Transverse colon (tissue), 4 donors: Measurements from ENCODE around the gene RABGEF1. TPM values are rescaled to one million over a fixed set of nuclear protein-coding genes. Genes with fewer than 3 reads are reported as not detected.

ENCODE experiments used
- DNase-seq: peaks from one replicate; pipeline ENCODE4 v3.0.0-alpha.2; 2019
- H3K27ac ChIP-seq, 4 donors: fragments of 200-600 bp; sonication (generic); 2 replicates each; pipeline ENCODE4 v1.5.1; 2016 to 2018; ENCODE audit warnings: inconsistent platforms in 4 of 4
- H3K27me3 ChIP-seq: fragments of 200-600 bp; sonication (generic); 2 replicates; pipeline ENCODE4 v1.5.1; 2017; ENCODE audit warnings: inconsistent platforms
- H3K36me3 ChIP-seq, 4 donors: fragments of 200-600 bp; sonication (generic); 2 replicates each; pipeline ENCODE4 v1.5.1; 2017 to 2019; ENCODE audit warnings: inconsistent platforms in 4 of 4
- H3K4me1 ChIP-seq, 4 donors: fragments of 200-600 bp; sonication (generic); 2 replicates each; pipeline ENCODE4 v1.5.1; 2017 to 2020; ENCODE audit warnings: inconsistent platforms in 4 of 4
- H3K4me3 ChIP-seq, 4 donors: fragments of 200-600 bp; sonication (generic); 1 replicate in 1 of 4; 2 replicates in 3 of 4; pipeline versions ENCODE4 v1.5.1 to v1.6.1; 2017 to 2019; ENCODE audit warnings: inconsistent platforms in 4 of 4
- H3K9me3 ChIP-seq, 2 donors: fragments of 200-600 bp; sonication (generic); 2 replicates each; pipeline ENCODE4 v1.5.1; 2017 to 2019; ENCODE audit warnings: inconsistent platforms in 2 of 2
- EP300 ChIP-seq: sonication (generic); formaldehyde crosslinking; IDR thresholded peaks from one replicate; pipeline ENCODE4 v1.6.1; 2017; ENCODE audit warnings: antibody characterized with exemption, low read depth
- POLR2A ChIP-seq: fragments of 450-650 bp; IDR thresholded peaks from one replicate; pipeline ENCODE4 v1.6.1; 2016; ENCODE audit warnings: antibody characterized with exemption, mild to moderate bottlenecking, moderate library complexity
- POLR2AphosphoS5 ChIP-seq, 3 donors: sonication (generic); formaldehyde crosslinking; IDR thresholded peaks; one replicate each; pipeline ENCODE4 v1.6.1; 2016; ENCODE audit warnings: antibody characterized with exemption in 3 of 3
- WGBS, 2 donors: methylation state at CpG; one replicate each; pipeline ENCODE4 v1.1.5; 2018; ENCODE audit warnings: low coverage in 1 of 2; 5-methylcytosine and 5-hydroxymethylcytosine counted together
- in situ Hi-C, 4 donors: fragments of 200-750 bp; cut with MboI; loops; one replicate each; pipeline versions ENCODE4 v1.15.0 to v1.15.1; 2017; ENCODE audit warnings: low sequenced_read_pairs in 3 of 4, low pct_ligation_motif_present in 1 of 4, low pct_unique_long_range_greater_than_20kb in 1 of 4
- intact Hi-C: fragments of 100-400 bp; cut with DNase I; formaldehyde crosslinking; loops from one replicate; pipeline ENCODE4 v1.15.1; 2023; ENCODE audit warnings: low total_unique reads
- small RNA-seq, 4 donors: library from RNA; depleted of rRNA; stranded (forward); fragments of <200 nt; gene quantifications; one replicate each; pipeline ENCODE3, GENCODE V24; 2016
- total RNA-seq, 4 donors: library from RNA; depleted of rRNA; stranded (reverse); fragments of >200 nt; gene quantifications; one replicate each; pipeline ENCODE4 v1.1.0, GENCODE V29; 2016
- TF ChIP-seq, protein P1 (sequence below), 5 experiments: fragments of 200-600 bp in 3 of 5; fragments of 450-650 bp in 2 of 5; sonication (generic) in 3 of 5; IDR thresholded peaks; 1 replicate in 2 of 5; 2 replicates in 3 of 5; pipeline ENCODE4 v1.5.1; 2016 to 2017; ENCODE audit warnings: antibody characterized with exemption in 5 of 5, inconsistent platforms in 3 of 5, mild to moderate bottlenecking in 2 of 5, moderate library complexity in 1 of 5

The RABGEF1 gene
- total RNA-seq, 4 donors from 2014 or later = 12.7 to 32.9 (median 30.4) TPM

DNA sequence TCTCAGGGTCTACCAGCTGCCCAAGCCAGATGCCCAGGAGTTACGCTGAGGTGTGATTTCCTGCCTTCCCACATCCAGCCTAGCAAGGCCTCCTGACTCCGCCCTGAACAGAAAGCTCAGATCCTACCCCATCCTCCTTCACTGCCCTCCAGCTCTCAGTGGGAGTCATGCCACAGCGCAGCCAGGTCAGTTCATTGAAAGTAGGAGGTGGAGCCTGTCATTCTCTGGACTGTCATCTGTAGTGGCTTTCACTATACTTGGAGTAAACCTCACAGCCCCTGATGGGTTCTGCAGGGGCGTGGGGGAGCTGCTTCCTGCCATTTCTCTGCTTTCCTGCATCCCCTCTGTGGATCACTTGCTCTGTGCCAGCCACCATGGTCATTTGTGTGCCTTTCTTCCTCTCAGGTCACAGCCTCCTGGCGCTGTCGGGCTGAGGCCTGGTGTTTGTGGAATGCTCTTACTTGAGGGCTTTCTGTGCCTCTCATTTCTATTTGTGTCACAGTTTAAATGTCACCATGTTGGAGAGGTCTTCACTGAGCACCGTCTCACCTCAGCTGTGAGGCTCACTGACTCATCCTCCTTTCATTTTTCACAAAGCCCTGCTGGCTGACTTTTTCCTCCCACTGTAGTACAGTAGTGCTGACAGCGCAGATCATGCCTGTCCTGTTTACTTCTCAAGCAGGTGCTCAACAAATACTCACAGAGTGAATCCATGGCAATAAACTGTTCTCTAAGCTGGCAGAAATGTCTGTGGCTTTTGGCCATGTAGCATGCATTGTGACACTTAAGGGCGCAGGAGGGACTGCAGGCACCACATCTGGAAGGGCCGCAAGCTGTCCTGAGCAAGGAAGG lies 119.5 kb downstream of the RABGEF1 start:
- Histone ChIP-seq H3K27ac (no peak overlapping the region), H3K9me3 (no peaks in the 10 kb centered on the region), H3K36me3 (peaks cover 0 to 3% (median 0%) of the 10 kb centered on the region in 4 donors), H3K27me3 (no peaks in the 10 kb centered on the region), H3K4me3 (no peak overlapping the region), H3K4me1 (no peaks in the 10 kb centered on the region)
- WGBS, 2 donors = 87 to 100% methylated on average over 3 to 10 of the region's 10 CpGs
- in situ Hi-C loops = no loop called here
- no peak for DNase-seq
- intact Hi-C loops = no loop called here
- no peak for TF ChIP-seq POLR2A
- no peak for TF ChIP-seq EP300
- TF ChIP-seq POLR2AphosphoS5 (IDR thresholded peaks at IDR 0.05) = no peak
- TF ChIP-seq, protein P1, sequence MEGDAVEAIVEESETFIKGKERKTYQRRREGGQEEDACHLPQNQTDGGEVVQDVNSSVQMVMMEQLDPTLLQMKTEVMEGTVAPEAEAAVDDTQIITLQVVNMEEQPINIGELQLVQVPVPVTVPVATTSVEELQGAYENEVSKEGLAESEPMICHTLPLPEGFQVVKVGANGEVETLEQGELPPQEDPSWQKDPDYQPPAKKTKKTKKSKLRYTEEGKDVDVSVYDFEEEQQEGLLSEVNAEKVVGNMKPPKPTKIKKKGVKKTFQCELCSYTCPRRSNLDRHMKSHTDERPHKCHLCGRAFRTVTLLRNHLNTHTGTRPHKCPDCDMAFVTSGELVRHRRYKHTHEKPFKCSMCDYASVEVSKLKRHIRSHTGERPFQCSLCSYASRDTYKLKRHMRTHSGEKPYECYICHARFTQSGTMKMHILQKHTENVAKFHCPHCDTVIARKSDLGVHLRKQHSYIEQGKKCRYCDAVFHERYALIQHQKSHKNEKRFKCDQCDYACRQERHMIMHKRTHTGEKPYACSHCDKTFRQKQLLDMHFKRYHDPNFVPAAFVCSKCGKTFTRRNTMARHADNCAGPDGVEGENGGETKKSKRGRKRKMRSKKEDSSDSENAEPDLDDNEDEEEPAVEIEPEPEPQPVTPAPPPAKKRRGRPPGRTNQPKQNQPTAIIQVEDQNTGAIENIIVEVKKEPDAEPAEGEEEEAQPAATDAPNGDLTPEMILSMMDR (IDR thresholded peaks at IDR 0.05) = no peak

GRCh38 chr7:66860767-66861166 lies 120.2 kb downstream of the RABGEF1 start:
- WGBS, 2 donors = 95 to 98% methylated on average over 2 to 3 of the region's 3 CpGs
- Histone ChIP-seq H3K27ac (no peak overlapping the region), H3K9me3 (no peaks in the 10 kb centered on the region), H3K36me3 (peaks cover 0 to 3% (median 0%) of the 10 kb centered on the region in 4 donors), H3K4me1 (no peaks in the 10 kb centered on the region), H3K27me3 (no peaks in the 10 kb centered on the region), H3K4me3 (no peak overlapping the region)
- in situ Hi-C loops = no loop called here
- no peak for DNase-seq
- intact Hi-C loops = no loop called here
- TF ChIP-seq POLR2A (no peak), EP300 (no peak), POLR2AphosphoS5 (IDR thresholded peaks at IDR 0.05) (no peak)
- TF ChIP-seq, protein P1 (IDR thresholded peaks at IDR 0.05) = no peak

Small RNAs within 50 kb of the gene (small RNA-seq; reads per million reads assigned to genes)
- 0 reads per million in 4 donors for gene AC027644.2

Other genes with a start within 250 kb of the RABGEF1 start
- gene KCTD7, start 111.9 kb upstream of the RABGEF1 start, total RNA-seq = 10 to 100 TPM in 3 of 4 donors, 1 to 10 TPM in 1; 5.2 to 22.8 (median 14.0) TPM
- 100 to 1,000 TPM in 3 of 4 donors, 10 to 100 TPM in 1; 95.9 to 595 (median 166) TPM for gene TMEM248, start 180.5 kb downstream of the RABGEF1 start, total RNA-seq